ENCODE data around the gene SYTL2. TPM values are rescaled to one million over a fixed set of nuclear protein-coding genes. Genes with fewer than 3 reads are reported as not detected.

Gene SYTL2
- total RNA-seq, 1 donor from 2014 or later, result 25.7 TPM

DNA sequence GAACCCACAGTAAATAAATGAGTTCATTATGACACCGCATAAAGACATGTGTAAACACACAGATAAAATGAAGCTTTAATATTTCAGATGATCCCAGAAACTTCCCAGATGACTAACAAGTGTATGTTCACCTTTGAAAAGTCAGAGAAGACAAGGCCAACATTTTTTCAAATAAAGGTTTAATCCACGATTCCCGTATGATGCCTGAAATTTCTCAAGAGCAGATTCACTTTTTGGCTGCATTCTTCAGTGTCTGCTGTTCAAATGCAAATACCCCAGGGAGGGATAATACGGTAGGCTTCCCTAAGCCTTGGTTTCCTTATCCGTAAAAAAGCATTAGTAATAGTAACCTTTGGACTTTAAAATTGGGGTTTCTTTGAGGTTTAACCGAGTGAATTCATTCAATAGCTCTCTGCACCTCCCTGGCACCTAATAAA, 62.5 kb downstream of the SYTL2 start:
- TF ChIP-seq, protein P1, sequence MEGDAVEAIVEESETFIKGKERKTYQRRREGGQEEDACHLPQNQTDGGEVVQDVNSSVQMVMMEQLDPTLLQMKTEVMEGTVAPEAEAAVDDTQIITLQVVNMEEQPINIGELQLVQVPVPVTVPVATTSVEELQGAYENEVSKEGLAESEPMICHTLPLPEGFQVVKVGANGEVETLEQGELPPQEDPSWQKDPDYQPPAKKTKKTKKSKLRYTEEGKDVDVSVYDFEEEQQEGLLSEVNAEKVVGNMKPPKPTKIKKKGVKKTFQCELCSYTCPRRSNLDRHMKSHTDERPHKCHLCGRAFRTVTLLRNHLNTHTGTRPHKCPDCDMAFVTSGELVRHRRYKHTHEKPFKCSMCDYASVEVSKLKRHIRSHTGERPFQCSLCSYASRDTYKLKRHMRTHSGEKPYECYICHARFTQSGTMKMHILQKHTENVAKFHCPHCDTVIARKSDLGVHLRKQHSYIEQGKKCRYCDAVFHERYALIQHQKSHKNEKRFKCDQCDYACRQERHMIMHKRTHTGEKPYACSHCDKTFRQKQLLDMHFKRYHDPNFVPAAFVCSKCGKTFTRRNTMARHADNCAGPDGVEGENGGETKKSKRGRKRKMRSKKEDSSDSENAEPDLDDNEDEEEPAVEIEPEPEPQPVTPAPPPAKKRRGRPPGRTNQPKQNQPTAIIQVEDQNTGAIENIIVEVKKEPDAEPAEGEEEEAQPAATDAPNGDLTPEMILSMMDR (conservative IDR thresholded peaks at IDR 0.05; ENCODE audit: low read depth, low read length), result no peak
- H3K4me3 ChIP-seq (ENCODE audit: low read depth, low read length), result no peak overlapping the region
- no peak for DNase-seq (ENCODE audit: low read depth)

DNA sequence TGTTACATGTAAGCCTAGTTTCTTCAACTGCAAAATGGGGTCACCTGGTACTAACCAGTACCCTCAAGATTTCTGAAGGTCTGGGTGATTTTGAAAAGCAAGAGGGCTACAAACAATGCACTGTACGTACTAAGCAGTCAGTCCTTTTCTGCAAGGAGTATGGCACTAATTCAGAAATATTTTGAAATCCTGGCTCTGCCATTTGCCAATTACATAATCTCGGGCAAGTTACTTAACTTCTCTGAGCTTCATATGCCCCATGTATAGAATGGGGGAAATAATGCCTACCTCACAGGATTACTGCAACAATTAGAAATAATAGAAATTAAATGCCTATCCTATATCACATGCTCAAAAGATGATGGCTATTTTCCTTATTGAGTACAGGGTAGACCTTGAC, 64.3 kb downstream of the SYTL2 start:
- no peak for DNase-seq (ENCODE audit: low read depth)
- H3K4me3 ChIP-seq (ENCODE audit: low read depth, low read length), result no peak overlapping the region
- TF ChIP-seq, protein P1 (conservative IDR thresholded peaks at IDR 0.05; ENCODE audit: low read depth, low read length), result no peak

DNA sequence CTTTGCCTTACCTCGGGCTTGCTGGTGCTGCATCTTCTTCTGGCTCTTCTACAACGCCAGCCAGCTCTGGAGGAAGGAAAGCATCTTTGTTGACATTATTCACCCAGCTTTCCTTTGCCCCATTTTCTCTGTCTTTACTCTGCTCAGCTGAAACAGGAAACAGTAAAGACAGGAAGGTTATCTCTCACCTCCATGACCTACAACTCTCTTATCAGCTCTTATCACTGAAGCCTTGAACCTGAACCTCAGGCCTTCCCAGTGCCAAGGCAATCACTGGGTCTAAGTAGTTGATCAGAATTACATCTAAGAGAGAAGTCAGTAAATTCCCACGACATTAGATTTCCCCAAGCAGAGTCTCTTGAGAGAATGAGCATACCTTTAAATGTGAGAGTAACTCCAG, 65.3 kb downstream of the SYTL2 start:
- TF ChIP-seq, protein P1 (conservative IDR thresholded peaks at IDR 0.05; ENCODE audit: low read depth, low read length), result no peak
- H3K4me3 ChIP-seq (ENCODE audit: low read depth, low read length), result no peak overlapping the region
- no peak for DNase-seq (ENCODE audit: low read depth)

DNA sequence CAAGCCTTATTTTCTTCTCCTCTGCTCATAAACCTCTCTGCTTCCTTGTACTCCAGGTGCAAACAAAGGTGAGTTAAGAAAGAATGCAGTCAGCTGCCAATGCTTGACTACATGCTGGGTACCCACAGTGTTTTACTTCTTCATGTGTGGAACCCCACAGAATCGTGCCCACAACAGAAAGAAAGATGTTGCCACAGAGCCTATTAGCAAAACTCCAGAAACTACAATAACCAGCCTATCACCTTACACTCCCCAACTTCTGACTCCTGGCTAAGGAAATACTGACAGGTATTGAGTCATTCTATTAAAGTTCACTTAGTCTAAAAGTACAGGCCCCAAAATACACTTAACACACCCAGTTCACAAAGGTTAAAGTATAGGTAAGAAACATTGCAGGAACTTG, 68.1 kb downstream of the SYTL2 start:
- DNase-seq (ENCODE audit: low read depth), result no peak
- TF ChIP-seq, protein P1 (conservative IDR thresholded peaks at IDR 0.05; ENCODE audit: low read depth, low read length), result no peak
- no peak overlapping the region for H3K4me3 ChIP-seq (ENCODE audit: low read depth, low read length)

GRCh38 chr11:85742348-85742747, 68.6 kb downstream of the SYTL2 start:
- TF ChIP-seq, protein P1 (conservative IDR thresholded peaks at IDR 0.05; ENCODE audit: low read depth, low read length), result no peak
- H3K4me3 ChIP-seq (ENCODE audit: low read depth, low read length), result no peak overlapping the region
- DNase-seq (ENCODE audit: low read depth), result no peak

DNA sequence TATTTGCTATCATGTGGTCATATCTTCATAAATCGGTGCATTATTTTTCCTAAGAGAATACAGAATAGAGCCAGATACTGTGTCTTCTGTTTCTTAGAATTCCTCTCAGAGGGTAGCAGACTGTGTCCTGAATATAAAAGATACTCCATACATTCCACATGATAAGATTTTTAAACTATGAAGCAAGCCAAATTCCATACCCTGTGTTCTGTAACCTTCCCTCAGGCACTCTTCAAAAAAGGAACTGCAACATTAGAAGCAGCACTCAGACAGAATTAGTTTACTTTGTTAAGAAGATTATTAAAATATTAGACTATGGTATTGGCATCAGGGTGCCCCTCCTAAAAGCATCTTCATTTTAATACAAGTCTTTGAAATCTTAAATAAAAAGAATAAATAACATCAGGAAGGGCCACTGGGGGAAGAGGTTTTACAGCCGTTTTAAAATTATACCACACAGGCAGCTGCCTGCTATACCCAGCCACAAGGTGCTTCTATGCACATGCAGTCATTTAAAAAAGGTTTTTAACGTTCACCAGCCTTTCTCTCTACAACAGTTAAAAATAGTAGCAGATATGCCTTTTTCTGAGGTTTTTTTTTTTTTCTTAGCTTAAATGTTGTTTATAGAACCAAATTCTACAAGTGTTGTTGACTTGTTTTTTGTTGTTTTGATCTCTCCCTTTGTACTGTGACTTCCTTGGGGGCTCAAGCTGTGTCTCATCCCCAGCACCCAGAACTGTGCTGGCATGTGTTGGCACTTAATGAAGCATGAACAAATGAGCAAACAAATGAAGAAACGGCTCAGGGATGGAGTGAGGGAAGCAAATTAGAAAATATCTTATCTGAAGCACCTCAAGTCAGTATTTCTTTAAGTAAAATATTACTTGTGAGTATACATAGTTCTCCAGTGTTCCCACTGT, 70.2 kb downstream of the SYTL2 start:
- TF ChIP-seq, protein P1 (conservative IDR thresholded peaks at IDR 0.05; ENCODE audit: low read depth, low read length), result no peak
- no peak overlapping the region for H3K4me3 ChIP-seq (ENCODE audit: low read depth, low read length)
- no peak for DNase-seq (ENCODE audit: low read depth)

- no peak overlapping the region for H3K4me3 ChIP-seq (ENCODE audit: low read depth, low read length)
- no peak for DNase-seq (ENCODE audit: low read depth)
- TF ChIP-seq, protein P1 (conservative IDR thresholded peaks at IDR 0.05; ENCODE audit: low read depth, low read length), result no peak
Observed at GRCh38 chr11:85737738-85738137, 73.2 kb downstream of the SYTL2 start.

Data from epithelial cell of proximal tubule (primary cell).